Inferior parietal cortex (tissue), 1 donor: ENCODE data around the gene CCDC85A.

Source experiments
- DNase-seq: peaks from one replicate; pipeline ENCODE4 v3.0.0-alpha.2; 2016; ENCODE audit errors: extremely low spot score

CCDC85A gene

DNA sequence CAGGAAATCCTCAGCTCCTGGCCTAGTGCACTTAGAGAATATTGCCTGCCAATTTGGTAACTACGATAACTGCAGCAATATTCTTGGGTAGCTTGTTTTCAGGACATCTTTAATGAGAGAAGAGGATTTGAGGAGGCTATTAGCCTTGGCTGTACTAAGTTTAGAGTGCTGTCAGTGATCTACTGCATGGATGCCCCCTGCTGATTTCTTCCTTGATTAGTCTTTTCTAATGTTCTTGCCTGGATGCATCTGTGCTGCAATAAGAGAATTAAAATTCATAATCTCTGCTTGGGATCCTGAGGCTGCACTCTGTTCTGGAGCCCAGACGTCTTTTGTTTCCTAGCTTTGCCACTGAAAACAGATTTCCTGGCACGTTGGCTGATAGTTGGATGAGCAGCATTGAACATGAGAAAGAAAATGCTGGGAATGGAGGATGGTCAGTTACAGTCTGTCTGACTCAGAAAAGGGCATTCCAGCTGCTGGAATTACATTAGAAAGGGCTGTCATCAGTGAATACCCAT lies 115.4 kb downstream of the CCDC85A start:
- no peak for DNase-seq

DNA sequence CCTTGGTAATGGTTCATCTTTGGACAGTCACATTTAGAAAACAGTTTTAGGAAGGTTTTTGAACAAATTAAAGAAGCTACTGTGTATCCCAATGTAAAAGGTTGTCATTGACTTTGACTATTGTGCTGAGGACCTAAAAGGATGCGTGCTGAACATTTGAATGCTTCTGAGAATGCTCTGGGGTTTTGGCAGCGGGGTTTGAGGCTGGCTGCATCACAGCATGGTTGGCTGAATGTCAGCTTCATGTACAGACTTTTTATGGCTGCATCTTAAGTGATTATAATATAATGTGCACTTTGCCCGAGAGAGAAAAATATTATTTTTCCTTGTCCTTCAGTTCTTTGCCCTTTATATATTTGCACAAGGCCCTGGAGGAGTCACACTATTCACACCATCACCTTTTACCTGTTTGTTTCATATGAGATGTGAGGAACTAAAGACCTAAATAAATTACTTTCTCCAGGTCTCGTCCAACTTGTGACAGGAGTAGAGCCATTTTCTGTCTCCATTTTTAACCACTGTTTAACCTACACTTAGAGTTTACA lies 125.9 kb downstream of the CCDC85A start:
- DNase-seq, result no peak

DNA sequence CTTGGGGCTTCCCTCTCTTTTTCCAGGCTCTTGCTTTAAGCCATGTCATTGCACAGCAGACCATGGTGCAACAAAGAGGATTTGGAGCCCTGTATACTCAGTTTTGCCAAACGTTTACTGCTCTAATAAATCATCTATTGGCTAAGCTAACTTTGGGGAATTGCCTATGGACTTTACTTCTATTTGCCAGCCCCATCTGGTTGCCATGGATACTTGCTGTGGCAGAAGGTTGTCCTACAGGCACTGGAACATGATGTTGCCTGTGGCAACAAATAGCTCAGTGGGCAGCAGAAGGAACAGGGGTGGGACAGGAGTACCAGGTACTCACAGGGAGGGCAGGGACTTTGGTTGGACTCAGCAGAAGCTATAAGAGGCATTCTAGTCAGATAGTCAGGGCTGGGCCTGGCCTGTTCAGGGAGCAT lies 129.7 kb downstream of the CCDC85A start:
- no peak for DNase-seq

DNA sequence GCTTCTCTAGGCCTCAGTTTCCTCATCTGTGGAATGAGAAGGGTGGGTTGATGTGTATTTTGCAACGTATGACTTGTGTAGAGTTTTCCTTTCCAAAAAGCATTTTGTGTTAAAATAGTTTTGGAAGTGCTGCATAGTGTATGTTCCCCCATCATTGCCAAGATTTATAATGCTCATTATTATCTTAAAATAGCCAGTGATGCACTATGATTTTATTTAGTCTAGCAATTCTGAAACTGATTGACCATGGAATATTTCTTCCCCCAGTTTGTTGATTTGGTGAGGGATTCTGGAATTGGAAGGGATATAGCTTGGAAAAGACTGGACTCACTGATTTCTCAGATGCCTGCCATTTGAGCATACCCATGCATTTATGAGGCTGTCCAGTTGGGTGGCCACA lies 130.6 kb downstream of the CCDC85A start:
- DNase-seq, result no peak

DNA sequence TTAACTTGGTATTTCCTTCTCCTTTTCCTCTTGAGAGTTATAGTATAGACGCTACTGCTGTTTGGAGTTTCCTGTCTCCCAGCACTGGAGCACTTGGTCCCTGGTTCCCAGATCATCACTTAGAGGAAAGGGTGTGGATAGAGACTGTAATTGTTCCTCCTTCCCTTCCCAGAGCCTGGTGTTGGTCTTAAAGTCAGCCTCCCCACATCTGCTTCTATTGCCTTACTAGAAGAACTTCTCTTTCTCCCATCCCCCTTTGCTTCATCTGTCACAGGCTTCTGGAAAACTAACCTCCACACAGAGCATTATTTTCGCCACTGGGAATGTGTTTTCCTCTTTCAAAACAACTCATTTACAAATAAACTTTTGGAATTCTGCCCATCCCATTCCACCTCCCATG lies 131.0 kb downstream of the CCDC85A start:
- no peak for DNase-seq

DNA sequence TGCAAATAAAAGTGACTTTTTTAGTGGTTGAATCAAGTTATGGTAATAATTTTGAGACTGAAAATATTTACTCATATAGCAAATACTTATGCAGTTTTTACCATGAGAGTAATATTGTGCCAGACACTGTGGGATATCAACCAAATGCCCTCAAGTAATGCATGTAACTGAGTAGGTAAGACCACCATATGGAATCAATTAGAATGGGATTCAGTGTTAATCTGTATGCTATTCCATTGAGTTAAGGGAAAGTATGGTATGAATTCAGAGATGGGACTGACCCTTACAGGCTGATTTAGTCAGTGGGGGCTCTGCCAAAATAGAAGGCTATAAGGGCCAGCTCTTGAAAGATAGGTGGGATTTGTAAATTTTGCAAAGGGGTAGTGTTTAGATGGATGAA lies 131.6 kb downstream of the CCDC85A start:
- no peak for DNase-seq

DNA sequence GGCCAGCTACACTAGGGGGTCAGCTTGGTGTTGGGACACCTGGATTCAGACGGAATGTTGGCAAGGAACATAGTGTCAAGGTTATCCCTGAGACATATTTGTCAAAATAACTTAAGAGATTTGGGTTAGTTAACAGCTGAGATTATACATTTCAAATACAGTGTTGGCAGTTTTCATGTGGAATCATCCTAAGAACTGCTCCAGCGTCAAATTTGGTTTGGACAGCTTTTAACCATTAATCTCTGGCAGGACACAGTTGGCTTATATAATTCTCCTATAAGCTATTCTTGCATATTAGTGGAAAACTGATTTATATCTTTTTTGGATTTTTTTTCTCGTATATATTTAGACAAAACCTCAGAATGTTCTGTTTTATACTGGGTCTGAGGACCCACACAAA lies 132.2 kb downstream of the CCDC85A start:
- no peak for DNase-seq

DNA sequence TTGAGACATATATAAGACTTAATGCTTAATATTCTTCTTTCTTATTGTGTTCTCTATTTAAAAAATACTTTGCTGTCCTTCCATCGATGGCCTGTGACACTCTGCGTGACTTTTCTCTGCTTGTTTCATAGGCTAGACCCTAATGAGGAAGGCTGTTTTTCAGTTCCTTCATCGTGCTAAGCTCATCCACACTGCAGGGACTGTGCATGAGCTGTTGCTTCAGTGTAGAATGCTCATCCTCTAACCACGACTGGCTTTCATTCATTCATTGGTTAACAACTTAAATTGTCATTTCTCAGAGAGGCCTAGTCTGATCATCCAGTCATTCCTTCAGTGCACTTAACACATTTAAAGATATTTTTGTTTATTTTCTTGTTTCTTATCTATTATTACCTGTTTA lies 134.4 kb downstream of the CCDC85A start:
- no peak for DNase-seq

DNA sequence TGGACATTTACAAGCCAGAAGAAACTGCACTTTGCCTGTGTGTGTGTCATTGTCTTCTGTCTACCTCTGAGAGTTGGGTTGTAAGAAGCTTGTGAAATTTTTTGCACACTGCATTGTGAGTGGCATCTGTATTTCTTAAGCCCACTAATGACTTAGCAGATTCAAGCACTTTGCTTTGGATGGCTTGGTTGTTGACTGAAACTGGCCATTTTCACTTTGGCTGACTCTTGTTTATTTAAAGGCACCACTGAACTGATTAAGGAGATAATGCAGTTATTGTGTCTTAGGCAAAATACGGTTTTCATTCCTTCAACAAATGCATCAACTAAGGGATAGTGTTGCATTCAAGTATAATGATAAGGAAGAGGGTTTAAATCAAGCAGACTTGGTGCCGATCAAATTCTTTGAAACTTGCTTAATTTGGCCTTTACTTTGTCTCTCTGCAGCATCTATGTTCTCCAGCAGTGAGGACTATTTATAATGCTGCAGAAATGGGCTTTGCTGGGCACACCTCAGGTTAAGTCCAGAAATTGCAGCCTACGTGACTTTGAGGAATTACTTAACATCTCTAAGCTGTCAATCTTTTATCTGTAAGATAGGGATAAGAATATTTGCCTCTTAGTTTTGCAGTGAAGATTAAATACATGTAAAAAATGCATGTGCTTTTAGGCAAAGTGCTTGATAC lies 142.0 kb downstream of the CCDC85A start:
- DNase-seq, result no peak

DNA sequence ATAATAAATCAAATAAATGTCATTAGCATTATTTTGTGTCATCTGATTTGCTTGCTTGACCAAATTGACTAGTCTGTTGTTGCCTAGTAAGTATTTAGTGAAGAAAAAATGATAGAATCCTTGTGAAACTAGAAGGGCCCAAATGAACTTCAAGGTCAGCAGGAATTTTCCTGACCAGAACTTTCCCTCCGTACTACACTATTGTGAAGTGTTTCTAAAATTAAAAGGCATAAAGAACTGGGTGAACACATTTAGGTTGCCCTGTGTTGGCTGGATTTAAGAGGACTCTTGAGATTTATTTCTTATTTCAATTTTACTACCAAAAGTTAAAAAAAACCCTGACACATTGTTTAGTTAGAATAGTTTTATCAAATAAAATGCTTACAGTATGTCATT lies 142.6 kb downstream of the CCDC85A start:
- DNase-seq, result no peak

DNA sequence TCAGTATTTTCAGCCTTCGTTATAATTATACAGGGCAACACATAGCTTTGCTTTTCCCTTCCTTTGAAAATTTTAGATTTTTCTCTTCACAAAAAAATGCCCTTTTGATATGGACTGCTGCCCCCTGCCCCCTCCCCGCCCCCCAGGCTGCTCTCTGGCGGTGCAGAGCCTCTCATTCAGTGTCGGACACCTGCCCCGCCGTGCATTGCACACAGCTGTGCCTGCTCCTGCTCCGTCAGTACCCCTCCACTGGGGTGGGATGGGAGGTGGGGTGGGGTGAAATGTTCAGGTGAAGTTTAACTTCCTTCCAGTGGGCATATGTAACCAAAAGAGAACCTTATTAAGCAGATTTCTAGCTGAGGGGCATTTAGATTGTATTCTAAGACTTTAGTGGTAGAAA lies 148.0 kb downstream of the CCDC85A start:
- DNase-seq, result no peak

DNA sequence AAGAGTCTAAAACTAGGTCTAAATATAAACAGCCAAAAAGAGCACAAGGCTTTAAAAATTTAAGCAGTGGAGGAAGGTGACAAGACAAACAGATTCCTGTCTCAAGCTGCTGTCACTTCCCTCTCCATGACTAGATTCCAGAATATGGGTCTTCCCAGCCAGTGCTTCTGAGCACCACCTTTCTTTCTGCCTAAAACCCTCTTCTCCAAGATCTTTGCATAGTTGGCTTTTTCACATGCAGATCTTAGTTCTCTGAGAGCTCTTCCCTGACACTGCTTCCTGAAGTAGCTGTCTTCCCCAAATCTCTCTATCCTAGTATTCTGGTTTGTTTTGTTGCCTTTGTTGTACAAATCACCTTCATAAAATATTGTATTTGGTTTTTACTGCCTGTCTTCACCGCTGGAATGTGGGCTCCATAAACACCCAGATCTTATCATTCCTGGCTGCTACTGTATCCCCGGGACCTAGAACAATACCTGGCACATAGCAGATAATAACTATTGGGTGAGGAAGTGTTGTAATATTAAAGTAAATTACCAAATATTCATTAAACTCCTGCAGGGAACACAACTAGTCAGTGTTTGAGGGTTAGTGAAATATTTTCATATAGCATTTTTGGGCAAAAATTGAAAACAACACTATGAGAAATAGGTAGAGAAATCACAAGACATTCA lies 150.2 kb downstream of the CCDC85A start:
- no peak for DNase-seq

DNA sequence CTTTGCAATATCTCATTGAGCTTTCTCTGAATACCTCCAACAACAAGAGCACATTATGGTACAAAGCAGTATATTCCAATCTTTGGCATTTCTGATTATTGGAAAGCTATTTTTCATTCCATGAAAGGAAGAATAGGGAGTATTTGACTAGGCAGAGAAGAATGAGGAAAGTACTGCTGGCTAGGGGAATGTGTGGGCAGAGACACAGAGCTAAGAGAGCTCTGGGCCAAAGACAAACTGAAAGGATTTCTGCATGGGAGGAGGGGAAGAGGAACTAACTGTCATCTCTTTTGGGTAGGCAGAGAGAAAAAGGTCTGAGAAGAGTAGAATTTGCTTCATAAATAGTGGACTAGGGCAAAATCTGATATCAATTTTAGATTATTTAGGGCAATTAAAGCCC lies 150.8 kb downstream of the CCDC85A start:
- DNase-seq, result no peak

DNA sequence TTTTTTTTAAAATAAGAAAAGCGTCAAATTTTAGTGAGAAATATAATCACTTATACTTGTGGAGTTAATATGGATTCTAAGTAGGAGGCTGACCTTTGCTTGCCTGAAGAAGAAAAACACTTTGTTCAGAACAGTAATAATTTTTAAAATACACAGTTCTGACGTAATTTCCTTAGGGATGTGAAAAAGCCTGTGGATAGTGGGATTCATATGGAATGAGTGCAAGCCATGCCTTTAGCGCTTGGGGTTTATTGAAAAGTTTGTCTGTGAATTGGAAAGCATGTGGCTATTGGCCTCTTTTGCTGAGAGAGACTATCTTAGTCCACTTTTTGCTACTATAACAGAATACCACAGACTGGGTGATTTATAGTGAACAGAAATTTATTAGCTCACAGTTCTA lies 151.3 kb downstream of the CCDC85A start:
- DNase-seq, result no peak

DNA sequence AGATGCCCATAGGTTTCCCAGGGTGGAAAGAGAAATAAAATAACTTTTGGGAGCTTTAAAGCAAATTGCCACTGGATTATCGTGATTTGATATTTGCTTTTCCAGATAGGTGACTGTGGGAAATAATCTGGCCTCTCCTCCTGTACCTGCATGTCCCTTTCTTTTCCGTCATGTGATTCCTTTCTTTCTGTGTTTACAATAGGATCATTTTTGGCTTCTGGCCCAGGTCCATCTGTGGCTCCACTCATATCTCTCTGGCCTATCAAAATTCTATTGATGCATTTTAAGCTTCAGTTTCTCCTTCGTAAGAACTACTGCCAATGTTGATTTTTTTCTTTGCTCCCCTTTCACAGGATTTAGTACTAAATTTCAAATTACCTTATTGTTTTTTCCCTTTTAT lies 153.6 kb downstream of the CCDC85A start:
- DNase-seq, result no peak

DNA sequence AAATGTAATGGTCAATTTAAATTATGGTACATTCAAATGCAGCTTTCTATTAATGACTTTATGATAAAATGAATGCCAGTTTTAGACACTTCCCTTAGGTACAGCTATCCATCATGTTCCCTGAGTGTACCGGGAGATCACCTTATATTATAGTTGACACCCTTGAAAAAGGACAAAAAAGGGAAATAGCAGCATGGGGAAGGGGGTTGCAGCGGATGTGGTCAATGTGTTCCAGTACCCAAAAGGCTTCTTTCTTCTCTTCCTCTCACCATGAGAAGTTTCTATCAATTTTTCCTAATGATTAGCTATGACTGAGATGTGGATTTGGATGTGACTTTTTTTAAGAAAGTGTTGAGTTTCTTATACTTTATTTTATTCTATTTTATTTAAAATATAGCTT lies 154.4 kb downstream of the CCDC85A start:
- no peak for DNase-seq

DNA sequence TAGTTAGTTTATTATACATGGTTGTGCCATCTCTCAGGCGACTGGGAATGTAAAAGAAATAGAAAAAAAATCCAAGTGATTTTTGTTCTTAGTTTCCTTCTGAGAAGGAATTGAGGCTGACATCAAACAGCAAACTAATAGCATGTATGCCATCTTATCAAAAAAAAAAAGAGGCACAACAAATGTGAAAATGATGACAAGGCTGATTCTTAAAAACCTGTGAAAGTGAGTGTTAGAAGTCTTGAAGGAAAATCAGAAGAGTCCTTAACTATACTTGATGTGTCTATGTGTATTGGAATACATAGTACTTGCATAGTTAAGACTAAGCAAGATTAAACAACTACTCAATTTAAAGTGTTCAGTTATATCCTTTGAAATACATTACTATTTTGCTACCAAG lies 161.0 kb downstream of the CCDC85A start:
- DNase-seq, result no peak

DNA sequence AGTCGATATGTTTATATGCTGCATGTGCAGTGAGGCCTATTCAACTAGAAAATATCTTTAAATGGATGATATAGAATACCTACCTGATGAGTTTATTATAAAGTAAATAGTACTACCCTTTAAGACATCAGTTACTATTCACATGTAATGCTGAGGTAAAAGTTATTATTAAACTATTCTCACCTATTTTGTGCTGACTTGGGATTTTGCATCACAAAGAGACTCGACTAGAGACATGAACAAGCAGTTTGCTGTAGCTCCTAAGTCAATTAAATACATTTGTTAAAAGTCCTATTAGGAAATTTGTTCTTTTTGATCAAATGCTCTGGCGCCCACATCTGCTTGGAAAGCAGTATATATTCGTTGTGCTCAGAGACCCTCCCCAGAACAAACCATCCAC lies 164.1 kb downstream of the CCDC85A start:
- no peak for DNase-seq

DNA sequence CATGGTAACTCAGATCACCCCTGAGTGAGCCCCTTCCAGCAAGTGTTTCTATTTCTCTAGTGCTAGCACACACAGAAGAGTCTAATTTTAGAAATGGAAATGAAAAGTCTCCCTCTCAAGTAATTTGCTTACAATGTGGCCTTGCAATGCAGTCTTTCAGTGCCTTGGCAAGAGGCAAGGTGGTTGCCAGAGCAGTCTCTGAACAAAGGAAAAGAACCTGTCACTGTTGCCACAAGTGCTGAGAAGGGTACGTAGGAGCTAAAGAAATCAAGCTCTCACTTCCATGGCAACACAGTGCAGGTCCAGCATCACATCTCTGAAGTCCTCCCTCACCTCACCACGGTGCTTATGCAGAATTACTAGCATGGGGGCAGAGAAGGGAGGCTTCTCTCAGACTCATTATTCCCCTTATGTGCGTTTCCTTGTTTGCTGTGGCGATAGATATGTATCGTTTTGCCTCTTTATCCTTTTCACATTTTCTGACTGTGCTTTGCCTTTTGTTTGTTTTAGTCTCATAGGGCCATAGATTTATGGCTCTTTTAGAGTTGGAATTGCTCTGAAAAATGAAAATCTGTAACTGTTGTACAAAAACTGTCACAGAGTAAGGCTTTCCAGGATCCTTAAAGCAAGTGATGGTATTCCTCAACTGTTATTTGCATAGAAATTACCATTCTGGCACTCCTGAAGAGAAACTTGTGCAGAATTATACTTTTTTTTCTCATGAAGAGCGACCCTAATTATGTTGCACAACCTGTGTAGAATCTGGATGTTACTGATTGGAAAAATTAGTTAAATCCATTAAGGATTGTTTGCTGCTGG lies 164.8 kb downstream of the CCDC85A start:
- DNase-seq, result peak; percentile 34

DNA sequence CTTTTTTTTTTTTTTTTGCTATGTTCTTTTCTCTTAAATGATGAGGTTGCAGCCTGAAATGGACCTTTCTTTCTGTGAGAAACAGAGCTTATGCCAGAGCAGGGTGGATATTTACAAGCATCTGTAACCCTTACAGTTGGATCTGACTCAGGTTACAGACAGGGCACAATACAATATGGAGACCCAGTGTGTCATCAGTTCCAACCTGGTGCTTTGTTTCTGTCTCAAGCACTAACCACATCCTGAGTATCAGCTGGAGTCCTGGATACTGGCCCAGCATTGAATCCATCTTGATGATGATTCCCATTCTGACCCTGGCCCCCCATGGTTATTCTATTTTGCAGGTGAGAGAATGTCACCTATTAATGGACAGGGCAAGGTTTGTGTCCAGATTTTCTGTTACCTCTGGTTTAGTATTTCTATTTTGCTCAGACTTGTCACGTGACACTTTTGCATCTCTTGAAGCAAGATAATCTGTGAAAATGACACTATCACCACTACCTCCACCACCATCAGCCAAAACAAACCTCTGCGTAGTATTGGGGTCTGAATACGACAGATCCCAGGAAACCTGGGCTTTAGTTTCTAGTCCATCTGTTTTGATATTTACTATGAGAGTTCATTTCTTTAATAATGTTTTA lies 174.0 kb downstream of the CCDC85A start:
- no peak for DNase-seq

DNA sequence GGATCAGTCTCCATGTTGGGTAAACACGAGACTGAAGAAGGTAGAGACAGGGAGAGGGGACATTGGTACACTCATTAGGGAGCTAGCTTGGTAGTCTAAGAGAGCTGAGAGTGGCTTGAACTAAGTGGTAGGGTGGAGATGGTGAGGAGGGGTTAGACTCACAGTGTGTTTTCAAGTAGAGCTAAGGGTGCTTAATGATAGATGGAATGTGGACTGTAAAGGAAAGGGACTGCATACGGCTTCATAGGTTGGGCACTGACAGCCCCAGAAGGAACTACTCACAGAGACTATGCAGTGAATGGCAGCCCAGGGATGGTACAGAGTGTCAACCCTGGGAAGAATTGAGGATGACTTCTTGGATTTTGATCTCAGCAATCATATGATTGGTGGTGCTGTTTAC lies 178.1 kb downstream of the CCDC85A start:
- no peak for DNase-seq

DNA sequence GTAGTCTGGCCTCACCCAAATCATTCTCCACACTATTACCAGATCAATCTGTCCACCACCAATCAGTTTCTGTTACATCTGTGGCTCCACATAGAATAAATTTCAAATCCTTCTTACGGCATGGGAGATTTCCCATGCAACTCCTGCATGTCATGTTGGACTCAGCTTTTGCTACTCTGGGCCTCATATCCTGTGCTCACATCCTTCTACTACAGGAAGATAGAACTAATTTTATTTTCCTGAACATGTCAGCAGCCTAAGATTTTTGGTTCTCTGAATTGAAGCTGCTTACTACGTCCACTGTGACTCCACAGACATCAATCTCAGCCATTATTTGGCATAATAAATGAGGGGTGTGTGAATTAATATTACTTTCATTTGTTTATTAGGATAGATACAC lies 181.1 kb downstream of the CCDC85A start:
- no peak for DNase-seq
